K562 (cell line): ENCODE results near the gene UBR3. TPM values are rescaled to one million over a fixed set of nuclear protein-coding genes. Genes with fewer than 3 reads are reported as not detected.
A peak's percentile ranks its signal among the peaks of the same experiment; 100 is the strongest.

Experiments used
- AFF1 ChIP-seq, 2 experiments: fragments of 450-650 bp; IDR thresholded peaks; 2 replicates each; pipeline ENCODE4 v1.6.1; 2018; ENCODE audit warnings: mild to moderate bottlenecking in 2 of 2, low read depth in 1 of 2; ENCODE audit not compliant: partially characterized antibody in 2 of 2
- ARID3A ChIP-seq: IDR thresholded peaks from 2 replicates; pipeline ENCODE4 v1.6.1; 2012; ENCODE audit warnings: low read depth, low read length, improper control_type of control experiment, borderline replicate concordance
- BCL6 ChIP-seq: fragments of 250-450 bp; sonication (Bioruptor Pico); IDR thresholded peaks from 2 replicates; pipeline ENCODE4 v1.4.0; 2020
- CHD1 ChIP-seq: fragments of 200-600 bp; sonication (generic); IDR thresholded peaks from one replicate; pipeline ENCODE4 v1.6.1; 2012; ENCODE audit warnings: mild to moderate bottlenecking, moderate library complexity, low read length, inconsistent platforms
- CREBBP ChIP-seq: IDR thresholded peaks from one replicate; pipeline ENCODE4 v1.6.1; 2012; ENCODE audit warnings: low read depth, mild to moderate bottlenecking, control low read depth, inconsistent platforms, low read length
- CREM ChIP-seq: IDR thresholded peaks from 2 replicates; pipeline ENCODE4 v1.6.1; 2014; ENCODE audit warnings: antibody characterized with exemption, low read depth
- DDX20 ChIP-seq: fragments of 450-650 bp; IDR thresholded peaks from 2 replicates; pipeline ENCODE4 v1.6.1; 2016; ENCODE audit warnings: missing genetic modification characterization, low read depth, mild to moderate bottlenecking, missing compliant biosample characterization, moderate library complexity
- E2F6 ChIP-seq, 2 experiments: IDR thresholded peaks; 2 replicates each; pipeline ENCODE4 v1.6.1; 2011; ENCODE audit warnings: borderline replicate concordance in 1 of 2, control low read depth in 1 of 2, low read depth in 1 of 2, low read length in 1 of 2, mild to moderate bottlenecking in 1 of 2, mixed read lengths in 1 of 2, moderate library complexity in 1 of 2; ENCODE audit not compliant: insufficient read depth in 1 of 2, insufficient read length in 1 of 2, poor library complexity in 1 of 2, severe bottlenecking in 1 of 2; ENCODE audit errors: extremely low read depth in 1 of 2
- HDAC6 ChIP-seq: IDR thresholded peaks from 2 replicates; pipeline ENCODE4 v1.6.1; 2012; ENCODE audit warnings: low read depth, mild to moderate bottlenecking, control low read depth, inconsistent platforms, low read length, moderate library complexity
- NFIC ChIP-seq: fragments of 450-650 bp; IDR thresholded peaks from 2 replicates; pipeline ENCODE4 v1.6.1; 2017; ENCODE audit warnings: mild to moderate bottlenecking, inconsistent platforms
- PTBP1 ChIP-seq: fragments of 200-400 bp; formaldehyde crosslinking; IDR thresholded peaks from 2 replicates; pipeline ENCODE4 v1.6.1; 2017; ENCODE audit warnings: low read depth, low read length
- RCOR1 ChIP-seq, 2 experiments: IDR thresholded peaks; 2 replicates each; pipeline ENCODE4 v1.6.1; 2012; ENCODE audit warnings: low read depth in 2 of 2, low read length in 2 of 2, borderline replicate concordance in 1 of 2, improper control_type of control experiment in 1 of 2
- RNF219 ChIP-seq: fragments of 250-450 bp; sonication (Bioruptor Pico); IDR thresholded peaks from 2 replicates; pipeline ENCODE4 v1.5.0; 2022; ENCODE audit warnings: mild to moderate bottlenecking
- SMARCC2 ChIP-seq: fragments of 450-650 bp; IDR thresholded peaks from 2 replicates; pipeline ENCODE4 v1.6.1; 2017; ENCODE audit warnings: antibody characterized with exemption, moderate library complexity, mild to moderate bottlenecking, low read depth
- ZEB2 ChIP-seq: fragments of 450-650 bp; IDR thresholded peaks from 2 replicates; pipeline ENCODE4 v1.6.1; 2016
- ZNF140 ChIP-seq: fragments of 250-450 bp; sonication (Bioruptor Pico); IDR thresholded peaks from 2 replicates; pipeline ENCODE4 v1.8.0; 2021; ENCODE audit warnings: moderate library complexity, mild to moderate bottlenecking, inconsistent platforms
- ZNF263 ChIP-seq: sonication (generic); formaldehyde crosslinking; IDR thresholded peaks from 2 replicates; pipeline ENCODE4 v1.8.0; 2022; ENCODE audit warnings: mild to moderate bottlenecking, missing genetic modification reagents, borderline replicate concordance
- ZNF311 ChIP-seq: fragments of 250-450 bp; sonication (Bioruptor Pico); IDR thresholded peaks from 2 replicates; pipeline ENCODE4 v1.4.0; 2020; ENCODE audit warnings: mild to moderate bottlenecking, moderate library complexity
- ZNF695 ChIP-seq: fragments of 450-650 bp; formaldehyde crosslinking; IDR thresholded peaks from 2 replicates; pipeline ENCODE4 v1.4.0; 2020; ENCODE audit warnings: mild to moderate bottlenecking, moderate library complexity
- polyA plus RNA-seq, 8 experiments: library from polyadenylated mRNA; depleted of rRNA in 4 of 8; stranded (reverse) in 5 of 8; unstranded in 3 of 8; fragments of >200 nt; fragmentation: Nextera tagmentation in 2 of 8; fragmentation: Illumina TruSeq in 1 of 8; extraction: Ambion mirVana in 2 of 8; extraction: Trizol in 1 of 8; gene quantifications; 2 replicates each; pipeline versions ENCODE4 v1.2.1 to v1.2.3, GENCODE V29; 2011 to 2014; ENCODE audit warnings: inconsistent platforms in 1 of 8, missing spikeins in 1 of 8
- total RNA-seq, 7 experiments: library from RNA; depleted of rRNA in 6 of 7; stranded (reverse); fragments of >200 nt in 6 of 7; fragmentation: Illumina TruSeq in 2 of 7; extraction: Trizol in 2 of 7; gene quantifications; 2 replicates each; pipeline versions ENCODE4 v1.2.1 to v1.2.3, GENCODE V29; 2011 to 2021; ENCODE audit warnings: low replicate concordance in 1 of 7

Gene UBR3
- total and polyA plus RNA-seq, 9 of the 15 experiments (the other 6 are each of a cell fraction or from before 2014, with no cell fraction given): 14.4 to 63.5 (median 40.4) TPM

GRCh38 chr2:169910109-169910799, 83.0 kb downstream of the UBR3 start (continued):
- TF ChIP-seq CHD1 (no peak), DDX20 (no peak), E2F6 (IDR thresholded peaks at IDR 0.05; ENCODE audit: borderline replicate concordance in 1 of 2, extremely low read depth in 1 of 2, insufficient read depth in 1 of 2, insufficient read length in 1 of 2, low read depth in 1 of 2, low read length in 1 of 2, poor library complexity in 1 of 2, severe bottlenecking in 1 of 2) (no peak), SMARCC2 (peak; percentile 94), ZNF140 (no peak), BCL6 (CRISPR knock-in tag) (no peak), ZNF263 (CRISPR knock-in tag) (no peak), CREM (no peak; the same call in 1 of the 2 replicates), ZNF695 (CRISPR knock-in tag) (no peak), ARID3A (peak; percentile 94), AFF1 (IDR thresholded peaks at IDR 0.05; ENCODE audit: low read depth in 1 of 2, partially characterized antibody in 2 of 2) (peak in 1 of 2 experiments; percentile 48), NFIC (peak; percentile 58), ZEB2 (peak; percentile 82), PTBP1 (no peak), ZNF311 (CRISPR knock-in tag) (no peak), RNF219 (no peak), CREBBP (no peak), RCOR1 (IDR thresholded peaks at IDR 0.05; ENCODE audit: borderline replicate concordance in 1 of 2, low read depth in 2 of 2, low read length in 2 of 2) (peak in 1 of 2 experiments; percentile 83; a peak in 2 of 4 replicates), HDAC6 (no peak)
